Liver (tissue), 9 donors: ENCODE measurements around the gene MDN1. TPM values are rescaled to one million over a fixed set of nuclear protein-coding genes. Genes with fewer than 3 reads are reported as not detected.

Experiments
- DNase-seq: peaks from one replicate; pipeline ENCODE4 v3.0.0-alpha.2; 2017; ENCODE audit warnings: low spot score
- H3K27ac ChIP-seq, 2 donors: one replicate each; pipeline ENCODE4 v1.7.0; 2013; ENCODE audit warnings: inconsistent platforms in 2 of 2, low read length in 2 of 2, control low read depth in 1 of 2, low read depth in 1 of 2, mild to moderate bottlenecking in 1 of 2
- H3K27me3 ChIP-seq, 4 donors: one replicate each; pipeline versions ENCODE4 v1.6.1 to v1.7.0; 2013; ENCODE audit warnings: low read length in 3 of 4, inconsistent platforms in 1 of 4, mild to moderate bottlenecking in 1 of 4, moderate library complexity in 1 of 4; ENCODE audit not compliant: control insufficient read depth in 4 of 4, insufficient read depth in 4 of 4
- H3K36me3 ChIP-seq, 4 donors: one replicate each; pipeline versions ENCODE4 v1.6.1 to v1.7.0; 2013; ENCODE audit warnings: low read length in 3 of 4, mild to moderate bottlenecking in 3 of 4, low read depth in 1 of 4, moderate library complexity in 1 of 4; ENCODE audit not compliant: control insufficient read depth in 4 of 4, insufficient read depth in 3 of 4
- H3K4me1 ChIP-seq, 4 donors: one replicate each; pipeline versions ENCODE4 v1.6.1 to v1.7.0; 2013; ENCODE audit warnings: low read length in 3 of 4, mild to moderate bottlenecking in 3 of 4, moderate library complexity in 1 of 4; ENCODE audit not compliant: control insufficient read depth in 4 of 4, insufficient read depth in 4 of 4
- H3K4me3 ChIP-seq, 3 donors: one replicate each; pipeline versions ENCODE4 v1.6.1 to v1.7.0; 2013; ENCODE audit warnings: low read length in 3 of 3, control low read depth in 1 of 3, low read depth in 1 of 3, mild to moderate bottlenecking in 1 of 3
- H3K9ac ChIP-seq, 2 donors: one replicate each; pipeline ENCODE4 v1.7.0; 2013; ENCODE audit warnings: low read length in 2 of 2, mild to moderate bottlenecking in 2 of 2, moderate library complexity in 2 of 2, control low read depth in 1 of 2, low read depth in 1 of 2
- H3K9me3 ChIP-seq, 4 donors: one replicate each; pipeline versions ENCODE4 v1.6.1 to v1.7.0; 2013; ENCODE audit warnings: low read length in 3 of 4; ENCODE audit not compliant: control insufficient read depth in 4 of 4
- CTCF ChIP-seq: fragments of 150-350 bp; IDR thresholded peaks from 2 replicates; pipeline ENCODE4 v1.5.1; 2017; ENCODE audit warnings: improper control_type of control experiment, low read depth, low read length; ENCODE audit not compliant: missing input control
- EGR1 ChIP-seq, 2 donors: IDR thresholded peaks; 2 replicates each; pipeline ENCODE4 v1.6.1; 2016 to 2018; ENCODE audit warnings: antibody characterized with exemption in 2 of 2, low read depth in 2 of 2
- FOXA1 ChIP-seq: IDR thresholded peaks from 2 replicates; pipeline ENCODE4 v1.6.1; 2016; ENCODE audit warnings: antibody characterized with exemption
- FOXA2 ChIP-seq: IDR thresholded peaks from 2 replicates; pipeline ENCODE4 v1.6.1; 2016; ENCODE audit warnings: antibody characterized with exemption
- GABPA ChIP-seq, 2 donors: IDR thresholded peaks in 1 of 2; conservative IDR thresholded peaks in 1 of 2; 2 replicates each; pipeline ENCODE4 v1.6.1; 2016; ENCODE audit warnings: antibody characterized with exemption in 2 of 2, mild to moderate bottlenecking in 1 of 2, moderate library complexity in 1 of 2
- HNF4A ChIP-seq, 2 donors: conservative IDR thresholded peaks; 2 replicates each; pipeline ENCODE4 v1.6.1; 2016; ENCODE audit warnings: antibody characterized with exemption in 2 of 2, mild to moderate bottlenecking in 2 of 2
- HNF4G ChIP-seq: IDR thresholded peaks from 2 replicates; pipeline ENCODE4 v1.6.1; 2016; ENCODE audit warnings: antibody characterized with exemption
- JUND ChIP-seq, 2 donors: IDR thresholded peaks; 2 replicates each; pipeline ENCODE4 v1.6.1; 2016; ENCODE audit warnings: antibody characterized with exemption in 2 of 2
- MAX ChIP-seq: IDR thresholded peaks from 2 replicates; pipeline ENCODE4 v1.6.1; 2016; ENCODE audit warnings: antibody characterized with exemption
- NR2F2 ChIP-seq: IDR thresholded peaks from 2 replicates; pipeline ENCODE4 v1.6.1; 2016; ENCODE audit warnings: antibody characterized with exemption
- RAD21 ChIP-seq, 2 donors: IDR thresholded peaks; 2 replicates each; pipeline ENCODE4 v1.6.1; 2016; ENCODE audit warnings: antibody characterized with exemption in 2 of 2, mild to moderate bottlenecking in 2 of 2
- REST ChIP-seq: IDR thresholded peaks from 2 replicates; pipeline ENCODE4 v1.6.1; 2016; ENCODE audit warnings: antibody characterized with exemption, mild to moderate bottlenecking
- RXRA ChIP-seq, 2 donors: IDR thresholded peaks; 2 replicates each; pipeline ENCODE4 v1.6.1; 2017 to 2018; ENCODE audit warnings: antibody characterized with exemption in 2 of 2, mild to moderate bottlenecking in 1 of 2
- SP1 ChIP-seq: IDR thresholded peaks from 2 replicates; pipeline ENCODE4 v1.6.1; 2018; ENCODE audit warnings: antibody characterized with exemption, mild to moderate bottlenecking
- TAF1 ChIP-seq: conservative IDR thresholded peaks from 2 replicates; pipeline ENCODE4 v1.6.1; 2016; ENCODE audit warnings: antibody characterized with exemption, mild to moderate bottlenecking
- YY1 ChIP-seq: IDR thresholded peaks from 2 replicates; pipeline ENCODE4 v1.6.1; 2016; ENCODE audit warnings: antibody characterized with exemption, mild to moderate bottlenecking
- WGBS: extraction: QIAGEN DNeasy Blood & Tissue Kit; methylation state at CpG from one replicate; pipeline ENCODE4 v1.1.7; 2013; 5-methylcytosine and 5-hydroxymethylcytosine counted together
- polyA plus RNA-seq, 2 donors: library from polyadenylated mRNA; stranded (reverse) in 1 of 2; unstranded in 1 of 2; fragments of 200-250 nt in 1 of 2; fragments of >200 nt in 1 of 2; fragmentation: Nextera tagmentation in 1 of 2; extraction: Ambion mirVana in 1 of 2; gene quantifications; one replicate each; pipeline versions ENCODE4 v1.2.1 to v1.2.3, GENCODE V29; 2013 to 2015
- total RNA-seq, 2 donors: library from RNA; depleted of rRNA; stranded (reverse); fragments of >200 nt; gene quantifications; one replicate each; pipeline ENCODE4 v1.2.3, GENCODE V29; 2014
- TF ChIP-seq, protein P1 (sequence below): IDR thresholded peaks from 2 replicates; pipeline ENCODE4 v1.6.1; 2016; ENCODE audit warnings: antibody characterized with exemption
- TF ChIP-seq, protein P2 (sequence below): IDR thresholded peaks from 2 replicates; pipeline ENCODE4 v1.6.1; 2016; ENCODE audit warnings: antibody characterized with exemption
- donor health status: healthy.
- donor health status: healthy.
- donor health status: healthy.
- donor health status: healthy.
- donor health status: healthy.

The MDN1 gene
- total and polyA plus RNA-seq, 4 donors = 5.4 to 48.9 (median 22.8) TPM

- 43% methylated on average over 6 of the region's 6 CpGs for WGBS
- no peak for DNase-seq
- H3K9ac ChIP-seq = peak overlapping the region; percentile 66 to 75
- H3K36me3 ChIP-seq = peaks cover 0 to 4% (median under 1%) of the 10 kb centered on the region in 4 donors
- H3K4me3 ChIP-seq = no peak overlapping the region
- H3K27me3 ChIP-seq = no peaks in the 10 kb centered on the region
- no peaks in the 10 kb centered on the region for H3K9me3 ChIP-seq
- H3K4me1 ChIP-seq = peaks cover 6 to 33% (median 15%) of the 10 kb centered on the region in 4 donors
- H3K27ac ChIP-seq = peak overlapping the region; percentile 89 to 94
- TF ChIP-seq FOXA2 (no peak), CTCF (no peak), HNF4G (peak; percentile 57), RXRA (IDR thresholded peaks at IDR 0.05) (peak in 1 of 2 donors; percentile 54), TAF1 (no peak), REST (peak; percentile 64), MAX (no peak), NR2F2 (no peak), EGR1 (IDR thresholded peaks at IDR 0.05; ENCODE audit: low read depth in 2 of 2) (no peak), RAD21 (IDR thresholded peaks at IDR 0.05) (peak in 1 of 2 donors; percentile 19), HNF4A (conservative IDR thresholded peaks at IDR 0.05) (peak; percentile 95), SP1 (peak; percentile 96), JUND (IDR thresholded peaks at IDR 0.05) (peak; percentile 14 to 56), GABPA (IDR thresholded peaks at IDR 0.05 in 1 of 2, conservative IDR thresholded peaks at IDR 0.05 in 1 of 2) (no peak), YY1 (peak; percentile 36), FOXA1 (no peak)
- TF ChIP-seq, protein P1, sequence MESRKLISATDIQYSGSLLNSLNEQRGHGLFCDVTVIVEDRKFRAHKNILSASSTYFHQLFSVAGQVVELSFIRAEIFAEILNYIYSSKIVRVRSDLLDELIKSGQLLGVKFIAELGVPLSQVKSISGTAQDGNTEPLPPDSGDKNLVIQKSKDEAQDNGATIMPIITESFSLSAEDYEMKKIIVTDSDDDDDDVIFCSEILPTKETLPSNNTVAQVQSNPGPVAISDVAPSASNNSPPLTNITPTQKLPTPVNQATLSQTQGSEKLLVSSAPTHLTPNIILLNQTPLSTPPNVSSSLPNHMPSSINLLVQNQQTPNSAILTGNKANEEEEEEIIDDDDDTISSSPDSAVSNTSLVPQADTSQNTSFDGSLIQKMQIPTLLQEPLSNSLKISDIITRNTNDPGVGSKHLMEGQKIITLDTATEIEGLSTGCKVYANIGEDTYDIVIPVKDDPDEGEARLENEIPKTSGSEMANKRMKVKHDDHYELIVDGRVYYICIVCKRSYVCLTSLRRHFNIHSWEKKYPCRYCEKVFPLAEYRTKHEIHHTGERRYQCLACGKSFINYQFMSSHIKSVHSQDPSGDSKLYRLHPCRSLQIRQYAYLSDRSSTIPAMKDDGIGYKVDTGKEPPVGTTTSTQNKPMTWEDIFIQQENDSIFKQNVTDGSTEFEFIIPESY = peak; percentile 57
- TF ChIP-seq, protein P2, sequence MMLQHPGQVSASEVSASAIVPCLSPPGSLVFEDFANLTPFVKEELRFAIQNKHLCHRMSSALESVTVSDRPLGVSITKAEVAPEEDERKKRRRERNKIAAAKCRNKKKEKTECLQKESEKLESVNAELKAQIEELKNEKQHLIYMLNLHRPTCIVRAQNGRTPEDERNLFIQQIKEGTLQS = no peak
Measured at GRCh38 chr6:89781070-89782034, 38.2 kb downstream of the MDN1 start.
